NCI-H748 (cell line): ENCODE data around the gene NRXN3.
A peak's percentile ranks its signal among the peaks of the same experiment; 100 is the strongest.
"Not testable (repeated sequence)": the region's sequence is repeated elsewhere in the genome, so short reads cannot be mapped to it uniquely, and the experiment has no call there.

ENCODE experiments used
- DNase-seq: peaks from one replicate; lab custom pipeline; 2025; ENCODE audit not compliant: unreplicated experiment; lab: John Stamatoyannopoulos, UW

NRXN3 gene

GRCh38 chr14:79734656-79735055 lies 1564.5 kb downstream of the NRXN3 start:
- DNase-seq = no peak

- no peak for DNase-seq
Observed at GRCh38 chr14:79735121-79735520, 1564.9 kb downstream of the NRXN3 start.

GRCh38 chr14:79740066-79740601 lies 1570.0 kb downstream of the NRXN3 start:
- DNase-seq = no peak

DNA sequence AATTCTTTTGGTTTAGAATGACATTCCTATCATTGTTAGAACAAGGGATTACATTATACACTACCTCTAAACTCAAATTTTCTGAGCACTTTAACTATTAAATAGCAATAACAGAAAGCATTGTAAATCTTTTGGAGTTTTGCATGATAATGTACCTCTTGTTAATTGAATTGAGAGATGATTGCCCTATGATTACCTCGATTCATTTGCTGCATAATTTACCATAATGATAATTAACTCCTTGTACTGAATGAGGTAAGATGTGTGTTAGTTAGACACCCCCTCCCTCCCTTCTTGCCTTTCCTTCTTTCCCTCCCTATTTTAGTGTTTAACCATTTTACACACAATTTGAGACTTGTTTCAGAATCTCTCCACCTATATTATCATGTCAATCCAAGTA lies 1572.0 kb downstream of the NRXN3 start:
- peak; percentile 7 for DNase-seq

GRCh38 chr14:79745046-79745445 lies 1574.9 kb downstream of the NRXN3 start:
- no peak for DNase-seq

GRCh38 chr14:79749065-79749464 lies 1578.9 kb downstream of the NRXN3 start:
- no peak for DNase-seq

- DNase-seq = no peak
Observed at GRCh38 chr14:79758985-79759384, 1588.8 kb downstream of the NRXN3 start.

DNA sequence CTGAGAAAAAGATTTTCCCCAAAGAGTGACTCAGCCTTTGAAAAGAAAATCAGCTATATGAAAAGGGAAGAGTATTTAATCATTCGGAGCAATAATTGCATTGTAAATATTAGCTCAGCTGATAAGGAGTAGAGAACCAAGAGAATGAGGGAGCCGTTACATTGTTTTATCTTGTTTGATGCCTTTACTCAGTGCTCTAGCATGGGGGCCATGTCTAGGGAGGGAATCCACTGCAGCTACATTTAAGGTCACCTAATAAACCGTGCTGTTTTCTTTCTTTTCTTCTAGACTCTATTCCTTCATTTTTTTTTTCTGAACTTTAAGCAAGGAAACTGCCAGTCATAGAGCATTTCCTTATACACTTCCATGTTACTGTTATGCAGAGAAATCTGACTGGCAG lies 1594.2 kb downstream of the NRXN3 start:
- DNase-seq = peak; percentile 86

DNA sequence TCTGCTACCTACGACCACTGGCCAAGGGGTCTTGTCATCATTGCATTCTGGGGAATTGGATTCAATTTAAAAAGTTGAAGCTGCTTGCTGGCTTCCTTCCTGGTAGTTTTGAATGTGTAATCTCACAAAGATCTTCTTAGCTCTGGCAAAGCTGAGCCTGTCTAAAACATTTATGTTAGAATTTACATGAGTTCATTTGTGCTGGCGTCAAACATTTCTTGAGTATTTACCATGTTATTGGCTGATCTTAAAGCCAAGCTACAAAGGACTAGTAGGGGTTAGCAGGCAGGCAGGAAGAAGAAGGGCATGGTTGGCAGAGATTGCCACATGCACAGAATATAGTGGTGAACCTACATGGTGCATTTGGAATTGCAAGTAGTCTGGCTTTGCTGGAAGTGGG lies 1596.3 kb downstream of the NRXN3 start:
- DNase-seq = no peak

GRCh38 chr14:79767251-79767650 lies 1597.1 kb downstream of the NRXN3 start:
- no peak for DNase-seq

DNA sequence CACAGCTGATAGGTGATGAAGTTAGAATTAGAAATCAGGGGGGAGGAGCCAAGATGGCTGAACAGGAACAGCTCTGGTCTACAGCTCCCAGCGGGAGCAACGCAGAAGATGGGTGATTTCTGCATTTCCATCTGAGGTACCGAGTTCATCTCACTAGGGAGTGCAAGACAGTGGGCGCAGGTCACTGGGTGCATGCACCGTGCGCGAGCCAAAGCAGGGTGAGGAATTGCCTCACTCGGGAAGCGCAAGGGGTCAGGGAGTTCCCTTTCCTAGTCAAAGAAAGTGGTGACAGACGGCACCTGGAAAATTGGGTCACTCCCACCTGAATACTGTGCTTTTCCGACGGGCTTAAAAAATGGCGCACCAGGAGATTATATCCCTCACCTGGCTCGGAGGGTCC lies 1597.5 kb downstream of the NRXN3 start:
- not testable (repeated sequence) for DNase-seq

GRCh38 chr14:79781882-79782281 lies 1611.7 kb downstream of the NRXN3 start:
- DNase-seq = no peak

DNA sequence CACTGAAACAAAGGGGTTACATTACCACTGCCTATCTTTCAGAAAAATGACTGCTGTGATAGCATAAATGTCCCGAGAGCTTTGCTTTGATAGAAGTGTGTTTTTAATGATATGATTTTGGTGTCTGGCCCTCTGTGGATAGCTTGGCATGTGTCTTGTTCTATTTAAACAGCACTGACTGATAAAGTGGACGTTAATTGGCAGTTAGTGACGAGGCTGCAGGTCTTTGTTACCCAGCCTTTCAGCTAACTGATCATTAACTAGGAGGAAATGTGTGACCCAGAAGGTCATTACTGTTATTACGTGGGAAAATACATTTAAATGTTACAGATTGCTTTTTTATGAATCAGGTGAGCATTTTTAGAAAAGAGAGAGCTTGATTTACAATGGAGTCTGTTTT lies 1612.9 kb downstream of the NRXN3 start:
- peak; percentile 64 for DNase-seq

DNA sequence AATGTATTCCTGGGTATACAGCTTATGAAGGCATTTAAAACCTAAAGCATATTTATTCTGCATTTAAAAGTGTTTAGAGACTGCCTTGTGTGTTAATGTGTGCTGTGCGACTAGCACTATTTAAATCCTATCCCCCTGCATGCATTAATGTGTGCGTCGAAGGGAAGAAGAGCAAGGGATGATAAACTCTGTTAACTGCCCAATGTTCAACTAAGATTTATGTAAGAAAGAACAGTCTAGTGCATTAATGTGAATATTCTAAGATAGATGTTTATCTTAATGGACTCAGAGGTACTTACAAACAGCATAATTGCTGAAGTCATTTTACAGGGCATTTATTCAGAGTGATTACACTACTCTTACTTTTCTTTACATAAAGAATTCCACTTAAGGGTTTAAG lies 1616.3 kb downstream of the NRXN3 start:
- DNase-seq = no peak

DNA sequence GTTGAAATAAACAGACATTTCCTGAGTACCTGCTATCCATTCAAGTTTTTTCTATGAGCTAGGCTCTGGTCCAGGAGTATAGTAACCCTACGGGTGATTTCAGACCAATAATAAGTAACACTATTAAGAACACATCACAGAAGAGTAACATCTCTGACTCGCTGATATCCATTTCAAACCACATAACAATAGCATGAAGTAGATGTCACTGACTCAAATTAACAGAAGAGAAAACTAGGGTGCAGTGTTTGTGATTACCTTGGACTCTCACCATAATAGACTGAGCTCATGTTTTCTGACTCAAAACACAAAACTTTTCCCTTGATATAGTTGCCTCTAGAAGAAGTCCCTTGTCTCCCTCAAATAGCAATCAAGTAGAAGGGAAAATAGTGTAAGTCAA lies 1618.2 kb downstream of the NRXN3 start:
- no peak for DNase-seq

- no peak for DNase-seq
Observed at GRCh38 chr14:79791055-79791732, 1621.0 kb downstream of the NRXN3 start.

DNA sequence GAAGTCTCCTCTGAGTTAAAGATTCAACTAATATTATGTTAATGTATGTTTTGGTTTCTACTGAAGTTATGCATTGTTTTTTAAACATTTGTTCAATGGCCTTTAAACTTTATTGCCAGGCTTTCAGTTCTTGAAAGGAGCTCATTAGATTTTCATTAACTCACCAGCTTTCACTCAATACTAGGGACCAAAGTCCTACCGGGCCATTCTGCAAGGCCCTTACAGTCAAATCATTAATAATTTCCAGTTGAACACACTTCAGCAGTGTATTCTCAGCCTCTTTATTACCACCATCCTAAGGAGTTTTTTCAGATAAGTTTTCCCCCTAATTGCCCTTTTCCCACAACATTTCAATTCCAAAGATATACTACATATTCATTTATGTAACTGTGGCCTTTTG lies 1631.9 kb downstream of the NRXN3 start:
- DNase-seq = no peak

GRCh38 chr14:79805636-79806035 lies 1635.5 kb downstream of the NRXN3 start:
- no peak for DNase-seq

GRCh38 chr14:79809849-79810612 lies 1639.9 kb downstream of the NRXN3 start:
- DNase-seq = peak; percentile 58

DNA sequence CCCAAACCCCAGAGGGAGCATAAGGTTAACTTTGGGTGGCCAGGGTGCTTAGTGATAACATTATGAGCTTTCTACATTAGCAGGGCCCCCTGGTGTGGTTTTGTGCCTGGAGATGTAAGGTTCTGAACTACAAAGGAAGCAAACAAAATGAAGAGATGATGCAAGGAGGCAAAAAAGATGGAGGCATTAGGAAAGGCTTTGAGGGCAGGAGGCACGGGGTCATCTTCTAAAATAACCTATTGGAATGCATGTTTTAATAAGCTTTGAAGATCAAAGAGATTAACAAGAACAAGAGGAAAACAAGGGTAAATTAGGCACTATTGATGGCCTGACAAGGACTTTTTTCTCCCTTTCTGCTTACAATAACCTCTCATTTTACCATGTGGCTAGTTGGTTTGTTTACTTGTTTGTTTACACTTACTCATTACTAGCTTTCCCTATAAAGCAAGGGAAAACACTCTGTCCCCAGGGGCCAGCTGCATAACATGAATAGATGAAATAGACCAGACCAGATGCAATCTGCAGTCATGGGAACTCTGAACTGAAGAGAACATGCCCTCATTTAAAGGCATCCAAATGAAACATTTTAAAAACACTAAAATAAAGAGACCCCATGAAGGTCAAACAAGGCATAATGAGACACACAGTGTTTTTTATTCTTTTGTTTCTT lies 1650.8 kb downstream of the NRXN3 start:
- DNase-seq = no peak

- no peak for DNase-seq
Observed at GRCh38 chr14:79822034-79822433, 1651.9 kb downstream of the NRXN3 start.

GRCh38 chr14:79825046-79825521 lies 1654.9 kb downstream of the NRXN3 start:
- peak; percentile 15 for DNase-seq
